ENCODE data around the gene PTDSS2.
"Not testable (repeated sequence)": the region's sequence is repeated elsewhere in the genome, so short reads cannot be mapped to it uniquely, and the experiment has no call there.

Gene PTDSS2

GRCh38 chr11:508956-509355, 58.9 kb downstream of the PTDSS2 start:
- DNase-seq = no peak

GRCh38 chr11:512761-513595, 62.9 kb downstream of the PTDSS2 start:
- DNase-seq = no peak

- no peak for DNase-seq
Observed at GRCh38 chr11:514606-515005, 64.5 kb downstream of the PTDSS2 start.

DNA sequence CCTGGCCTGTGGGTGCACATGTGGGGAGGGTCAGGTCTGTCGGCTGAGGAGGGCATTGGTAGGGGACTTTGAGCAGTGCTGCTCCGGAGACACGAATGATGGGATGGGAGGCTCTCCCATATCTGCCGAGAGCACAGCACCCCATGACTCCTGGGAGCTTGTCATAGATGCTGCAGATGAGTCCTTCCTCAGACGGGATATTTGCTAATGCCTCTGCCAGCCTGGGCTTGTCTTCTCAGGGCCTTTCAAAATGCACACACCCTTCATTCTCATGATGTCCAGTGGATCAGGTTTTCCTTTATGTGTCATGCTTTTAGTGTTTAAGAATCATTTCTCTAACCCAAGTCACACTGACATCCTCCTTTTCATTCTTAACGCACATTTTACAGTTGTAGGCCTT, 65.1 kb downstream of the PTDSS2 start:
- DNase-seq = no peak

DNA sequence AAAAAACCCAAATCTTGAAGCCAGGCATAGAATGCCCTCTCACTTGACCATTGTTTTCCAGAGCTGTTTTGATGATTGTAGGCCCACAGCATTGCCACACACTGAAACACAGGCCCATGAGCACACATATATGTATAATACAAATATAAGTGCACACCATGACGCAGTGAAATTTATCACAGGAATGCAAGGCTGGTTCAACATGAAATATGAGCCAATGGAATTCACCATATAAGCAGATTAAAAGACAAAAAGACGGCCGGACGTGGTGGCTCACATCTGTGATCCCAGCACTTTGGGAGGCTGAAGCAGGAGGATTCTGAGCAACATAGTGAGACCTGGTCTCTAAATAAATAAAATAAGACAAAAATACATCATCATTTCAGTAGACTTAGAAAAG, 66.3 kb downstream of the PTDSS2 start:
- DNase-seq = no peak

DNA sequence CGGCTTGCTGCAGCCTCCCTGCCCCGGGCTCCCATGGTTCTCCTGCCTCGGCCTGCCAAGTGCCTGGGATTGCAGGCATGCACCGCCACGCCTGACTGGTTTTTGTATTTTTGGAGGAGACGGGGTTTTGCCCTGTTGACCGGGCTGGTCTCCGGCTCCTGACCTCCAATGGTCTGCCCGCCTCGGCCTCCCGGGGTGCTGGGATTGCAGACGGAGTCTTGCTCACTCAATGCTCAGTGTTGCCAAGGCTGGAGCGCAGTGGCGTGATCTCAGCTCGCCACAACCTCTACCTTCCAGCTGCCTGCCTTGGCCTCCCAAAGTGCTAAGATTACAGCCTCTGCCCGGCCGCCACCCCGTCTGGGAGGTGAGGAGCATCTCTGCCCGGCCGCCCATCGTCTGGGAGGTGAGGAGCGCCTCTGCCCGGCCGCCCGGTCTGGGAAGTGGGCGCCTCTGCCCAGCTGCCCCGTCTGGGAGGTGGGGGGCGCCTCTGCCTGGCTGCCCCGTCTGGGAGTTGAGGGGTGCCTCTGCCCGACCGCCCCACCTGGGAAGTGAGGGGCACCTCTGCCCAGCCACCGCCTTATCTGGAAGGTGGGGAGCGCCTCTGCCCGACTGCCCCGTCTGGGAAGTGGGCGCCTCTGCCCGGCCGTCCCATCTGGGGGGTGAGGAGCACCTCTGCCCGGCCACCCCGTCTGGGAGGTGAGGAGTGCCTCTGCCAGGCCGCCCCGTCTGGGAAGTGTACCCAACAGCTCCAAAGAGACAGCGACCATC, 67.0 kb downstream of the PTDSS2 start:
- not testable (repeated sequence) for DNase-seq

DNA sequence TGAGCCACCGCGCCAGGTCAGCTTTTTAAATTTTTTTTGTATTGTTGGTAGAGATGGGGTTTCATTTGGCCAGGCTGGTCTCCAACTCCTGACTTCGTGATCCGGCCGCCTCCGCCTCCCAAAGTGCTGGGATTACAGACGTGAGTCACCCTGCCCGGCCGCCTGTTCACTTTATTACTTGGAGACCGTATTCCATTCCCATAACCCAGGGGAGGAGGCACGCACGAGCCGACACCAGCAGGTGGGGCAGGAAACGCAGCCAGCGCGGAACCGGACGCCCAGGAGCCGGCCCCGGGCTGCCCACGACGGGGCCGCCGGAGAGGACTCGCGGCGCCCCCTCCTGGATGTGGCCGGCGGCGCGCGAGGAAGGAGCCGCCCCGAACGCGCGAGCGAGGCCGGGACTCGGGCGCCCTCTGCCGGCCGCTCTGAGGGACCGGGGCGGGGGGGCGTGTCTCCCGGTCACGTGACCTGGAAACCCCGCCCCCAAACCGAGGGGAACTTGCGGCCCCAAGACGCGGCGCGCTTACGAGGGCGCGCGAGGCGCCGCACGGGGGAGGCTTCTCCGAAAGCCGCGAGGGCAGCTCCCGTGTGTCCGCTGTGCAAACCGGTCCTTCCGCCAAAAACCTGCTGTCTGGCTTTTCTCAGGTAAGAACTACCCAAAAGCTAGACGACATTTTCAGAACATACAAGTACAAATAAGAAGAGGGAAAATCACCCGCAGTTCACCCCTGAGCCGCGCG, 68.6 kb downstream of the PTDSS2 start:
- peak; percentile 79 to 93 (median 86) for DNase-seq

DNA sequence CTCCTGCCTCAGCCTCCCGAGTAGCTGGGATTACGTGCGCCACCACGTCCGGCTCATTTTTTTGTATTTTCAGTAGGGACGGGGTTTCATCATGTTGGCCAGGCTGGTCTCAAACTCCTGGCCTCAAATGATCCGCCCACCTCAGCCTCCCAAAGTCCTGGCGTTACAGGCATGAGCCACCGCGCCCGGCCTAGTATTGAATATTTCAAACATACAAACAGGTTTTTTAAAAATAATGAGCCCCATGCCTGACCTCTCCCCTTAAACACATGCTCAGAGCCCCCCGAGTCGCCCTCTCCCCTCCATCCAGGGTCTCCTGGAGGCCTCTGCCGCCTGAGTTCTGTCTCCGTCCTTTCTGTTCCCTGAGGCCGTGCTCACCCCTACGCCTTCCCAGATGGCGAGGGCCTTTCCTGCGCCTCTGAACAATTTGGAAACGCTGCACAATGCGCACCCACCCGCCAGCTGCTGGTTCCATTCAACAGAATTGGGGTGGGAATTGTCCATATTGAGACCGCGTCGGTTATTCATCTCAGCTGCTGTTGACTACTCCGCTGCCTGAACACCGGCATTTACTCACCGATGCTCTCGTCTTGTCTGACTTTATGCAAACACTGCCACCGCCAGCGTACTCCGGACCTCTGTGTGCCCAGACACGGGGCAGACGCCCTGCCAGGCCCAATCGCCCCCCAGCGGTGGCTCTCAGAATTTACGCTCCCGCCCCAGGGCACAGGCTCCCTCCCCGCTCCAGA, 70.5 kb downstream of the PTDSS2 start:
- no peak for DNase-seq

- DNase-seq = no peak
Observed at GRCh38 chr11:521177-521688, 71.2 kb downstream of the PTDSS2 start.

- DNase-seq = no peak
Observed at GRCh38 chr11:526192-526591, 76.1 kb downstream of the PTDSS2 start.

DNA sequence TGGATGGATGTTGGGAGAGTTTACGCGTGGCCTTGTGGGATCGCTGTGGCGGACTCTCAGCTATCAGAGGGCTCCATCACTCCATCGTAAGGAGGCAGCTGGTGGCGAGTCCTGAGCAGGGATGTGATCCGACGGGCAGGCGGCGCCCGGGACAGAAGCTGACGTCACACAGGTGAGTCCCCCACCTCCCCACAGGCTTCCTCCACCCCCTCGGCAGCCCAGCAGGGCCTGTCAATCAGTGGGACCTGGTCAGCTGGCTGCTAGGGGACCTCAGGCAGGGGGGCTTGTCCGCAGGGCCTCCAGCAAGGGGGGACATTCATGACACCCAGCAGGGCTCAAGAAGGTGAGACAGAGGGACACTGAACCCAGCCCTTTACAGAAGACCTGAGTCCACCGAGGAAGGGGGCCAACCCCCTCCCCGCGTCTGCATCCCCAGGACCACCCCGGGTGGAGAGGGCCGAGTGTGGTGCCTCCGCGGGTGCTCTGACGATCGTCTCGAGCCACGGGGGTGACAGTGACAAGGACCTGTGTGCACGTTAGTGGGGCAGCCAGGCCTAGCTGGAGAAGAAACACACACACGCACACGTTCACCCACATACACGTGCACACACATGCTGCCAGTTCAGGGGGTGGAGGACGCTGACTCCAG, 78.2 kb downstream of the PTDSS2 start:
- DNase-seq = no peak

DNA sequence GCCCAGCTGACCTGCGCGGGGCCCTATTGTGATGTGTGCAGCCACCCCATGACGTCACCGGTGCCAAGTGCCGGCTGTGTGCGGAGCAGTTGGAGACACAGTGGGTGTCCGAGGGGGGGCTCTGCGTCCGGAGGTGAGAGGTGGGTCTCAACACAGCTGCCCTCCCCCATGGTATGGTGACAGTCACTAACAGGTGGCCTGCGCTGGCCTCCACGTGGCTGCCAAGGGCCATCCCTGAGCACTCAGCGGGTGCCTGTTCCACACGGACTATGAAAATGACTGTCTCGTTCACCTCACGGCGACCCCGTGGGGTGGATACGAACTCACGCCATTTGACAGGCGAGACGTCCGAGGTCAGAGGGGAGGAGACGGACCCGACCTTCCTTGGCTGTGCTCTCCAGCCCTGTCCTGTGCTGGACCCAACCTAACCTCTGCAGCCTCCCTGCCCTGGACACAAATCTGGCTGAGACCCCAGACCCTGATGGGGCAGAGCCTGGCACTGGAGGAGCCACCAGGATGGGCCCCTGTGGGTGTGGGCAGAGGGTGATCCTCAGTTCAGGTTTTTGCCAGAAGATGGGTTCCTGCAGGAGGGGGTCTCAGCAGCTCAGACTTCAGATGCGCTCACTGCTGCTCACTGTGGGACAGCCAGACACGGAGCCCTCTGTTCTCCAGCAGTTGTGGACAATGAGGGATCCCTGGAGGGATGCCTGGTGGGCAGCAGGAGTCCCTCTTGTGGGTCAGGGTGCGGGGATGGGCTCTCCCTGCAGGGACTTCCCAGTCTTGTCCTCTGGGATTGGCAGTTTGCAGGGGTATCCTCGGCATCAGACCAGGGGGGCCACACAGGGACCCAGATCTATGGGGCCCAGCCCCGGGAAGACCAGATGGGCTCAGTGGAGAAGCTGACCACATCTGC, 79.0 kb downstream of the PTDSS2 start:
- no peak for DNase-seq

- DNase-seq = no peak
Observed at GRCh38 chr11:529728-530411, 79.8 kb downstream of the PTDSS2 start.

DNA sequence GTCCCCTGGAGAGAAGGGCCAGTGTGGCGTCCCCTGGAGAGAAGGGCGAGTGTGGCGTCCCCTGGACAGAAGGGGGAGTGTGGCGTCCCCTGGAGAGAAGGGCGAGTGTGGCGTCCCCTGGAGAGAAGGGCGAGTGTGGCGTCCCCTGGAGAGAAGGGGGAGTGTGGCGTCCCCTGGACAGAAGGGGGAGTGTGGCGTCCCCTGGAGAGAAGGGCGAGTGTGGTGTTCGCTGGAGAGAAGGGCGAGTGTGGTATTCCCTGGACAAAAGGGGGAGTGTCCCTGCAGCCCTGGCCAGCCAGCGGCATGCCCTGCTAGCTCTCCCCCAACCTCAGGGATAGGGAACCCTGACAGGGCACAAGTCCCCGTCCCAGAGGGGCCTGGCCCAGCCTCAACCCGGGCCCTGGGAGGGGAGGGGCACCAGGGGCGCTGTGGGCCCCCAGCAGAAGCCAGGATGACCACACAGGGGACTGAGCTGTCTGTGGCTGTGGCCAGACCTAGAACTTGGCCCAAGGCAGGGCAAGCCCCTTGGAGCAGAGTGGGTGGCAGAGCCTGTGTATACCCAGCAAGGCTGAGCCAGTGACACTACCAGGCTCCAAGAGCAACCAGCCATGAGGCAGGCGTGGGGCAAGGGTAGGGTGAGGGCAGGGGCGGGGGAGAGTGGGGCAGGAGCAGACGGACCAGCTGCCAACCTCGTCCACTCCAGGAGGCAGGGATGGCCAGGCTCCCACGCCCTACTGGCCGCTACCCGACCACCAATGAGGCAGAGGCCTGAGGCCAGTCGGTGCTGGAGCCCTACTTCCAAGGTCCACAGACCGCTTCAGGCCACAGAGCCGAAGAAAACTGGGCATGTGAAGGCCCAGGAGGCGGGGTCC, 81.1 kb downstream of the PTDSS2 start:
- no peak for DNase-seq

GRCh38 chr11:531919-532526, 81.9 kb downstream of the PTDSS2 start:
- no peak for DNase-seq

GRCh38 chr11:532527-532985, 82.5 kb downstream of the PTDSS2 start:
- no peak for DNase-seq

DNA sequence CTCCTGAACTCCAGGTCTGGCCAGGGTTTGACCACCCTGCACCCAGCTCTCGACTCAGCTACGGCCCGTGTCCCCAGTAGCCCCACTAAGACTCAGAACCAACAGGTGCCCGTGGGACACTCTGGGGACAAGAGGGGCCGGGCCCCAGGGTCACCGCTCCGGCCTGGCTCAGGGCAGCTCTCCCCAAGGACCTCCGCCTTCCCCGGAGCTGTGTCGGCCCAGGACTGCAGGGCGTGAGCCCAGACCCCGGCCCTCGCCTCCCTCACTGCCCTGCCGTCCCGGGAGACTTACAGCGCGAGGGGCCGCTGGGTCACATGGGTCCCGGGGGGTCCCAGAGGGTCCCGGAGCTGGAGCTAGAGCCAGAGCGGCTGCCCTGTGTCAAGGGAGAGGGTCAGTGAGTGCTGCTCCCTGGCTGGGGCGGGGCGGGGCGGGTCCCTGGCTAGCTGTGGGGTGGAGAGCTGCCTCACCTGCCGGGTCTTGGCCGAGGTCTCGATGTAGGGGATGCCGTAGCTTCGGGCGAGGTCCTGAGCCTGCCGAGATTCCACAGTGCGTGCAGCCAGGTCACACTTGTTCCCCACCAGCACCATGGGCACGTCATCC, 83.0 kb downstream of the PTDSS2 start:
- DNase-seq = no peak

All from T-helper 1 cell (primary cell).